Fibroblast of skin of abdomen (primary cell): ENCODE measurements around the gene MYH6.

Source experiments
- DNase-seq: peaks from one replicate; pipeline ENCODE4 v3.0.0-alpha.2; 2013

Gene MYH6

GRCh38 chr14:23353433-23353780, 54.7 kb downstream of the MYH6 start:
- DNase-seq: no peak

- peak; percentile 93 for DNase-seq
Measured at GRCh38 chr14:23352506-23353432, 55.3 kb downstream of the MYH6 start, which contains the start of gene SLC22A17. Gene SLC22A17 (minus strand): TSS chr14:23352887.

- DNase-seq: no peak
Measured at GRCh38 chr14:23351681-23352505, 56.2 kb downstream of the MYH6 start.

- no peak for DNase-seq
Measured at GRCh38 chr14:23349156-23349845, 58.8 kb downstream of the MYH6 start.

GRCh38 chr14:23348297-23348655, 59.8 kb downstream of the MYH6 start:
- no peak for DNase-seq

- DNase-seq: no peak
Measured at GRCh38 chr14:23347406-23348296, 60.4 kb downstream of the MYH6 start.

GRCh38 chr14:23346693-23347405, 61.2 kb downstream of the MYH6 start:
- no peak for DNase-seq

- DNase-seq: no peak
Measured at GRCh38 chr14:23345987-23346692, 61.9 kb downstream of the MYH6 start.

- no peak for DNase-seq
Measured at GRCh38 chr14:23344481-23344880, 63.6 kb downstream of the MYH6 start.

- no peak for DNase-seq
Measured at GRCh38 chr14:23339506-23340268, 68.4 kb downstream of the MYH6 start.

- DNase-seq: no peak
Measured at GRCh38 chr14:23335623-23336022, 72.5 kb downstream of the MYH6 start.
